DMS 273 (cell line): ENCODE measurements around the gene CACNA1D.

Experiments
- DNase-seq: peaks from one replicate; lab custom pipeline; 2025; ENCODE audit not compliant: unreplicated experiment; lab: John Stamatoyannopoulos, UW

CACNA1D gene

GRCh38 chr3:53740956-53741355 lies 246.5 kb downstream of the CACNA1D start:
- DNase-seq: no peak

DNA sequence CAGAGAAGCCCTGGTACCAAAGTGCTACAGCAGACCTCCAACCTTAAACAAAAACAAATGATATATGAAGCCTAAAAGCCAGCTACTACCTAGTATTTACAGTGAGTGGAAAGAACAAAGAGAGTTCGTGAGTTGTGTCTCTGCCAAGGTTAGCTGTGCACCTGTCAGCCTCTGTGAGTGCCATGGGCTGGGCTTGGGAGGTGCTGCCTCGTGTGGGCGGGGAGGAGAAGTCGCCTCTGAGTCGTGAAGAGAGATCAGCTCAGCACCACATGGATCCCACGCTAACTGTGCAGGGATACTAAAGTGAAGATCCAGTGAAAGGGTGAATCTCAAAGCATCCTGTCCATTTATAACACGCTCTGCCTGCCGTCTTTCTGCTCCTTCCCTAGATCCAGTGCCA lies 249.9 kb downstream of the CACNA1D start:
- DNase-seq: peak; percentile 8

DNA sequence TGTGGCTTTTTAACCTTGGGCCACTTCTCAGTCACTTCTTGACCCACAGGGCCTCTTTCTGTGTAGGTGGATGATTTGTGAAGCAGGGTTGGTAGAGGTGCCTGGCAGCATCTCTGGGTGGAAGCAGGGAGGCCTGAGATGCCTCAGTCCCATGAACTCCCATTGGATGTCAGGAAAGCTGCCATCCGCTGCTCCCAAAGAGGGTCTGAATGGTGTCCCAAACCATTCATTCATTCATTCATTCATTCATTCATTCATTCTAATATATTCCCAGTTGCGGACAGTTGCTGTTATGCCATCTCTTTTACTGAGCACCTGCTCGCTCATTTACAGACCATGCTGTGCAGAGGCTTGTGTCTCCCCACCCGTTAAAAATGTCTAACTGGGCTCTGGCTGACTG lies 253.1 kb downstream of the CACNA1D start:
- no peak for DNase-seq

- DNase-seq: no peak
Observed at GRCh38 chr3:53748512-53749271, 254.3 kb downstream of the CACNA1D start.

DNA sequence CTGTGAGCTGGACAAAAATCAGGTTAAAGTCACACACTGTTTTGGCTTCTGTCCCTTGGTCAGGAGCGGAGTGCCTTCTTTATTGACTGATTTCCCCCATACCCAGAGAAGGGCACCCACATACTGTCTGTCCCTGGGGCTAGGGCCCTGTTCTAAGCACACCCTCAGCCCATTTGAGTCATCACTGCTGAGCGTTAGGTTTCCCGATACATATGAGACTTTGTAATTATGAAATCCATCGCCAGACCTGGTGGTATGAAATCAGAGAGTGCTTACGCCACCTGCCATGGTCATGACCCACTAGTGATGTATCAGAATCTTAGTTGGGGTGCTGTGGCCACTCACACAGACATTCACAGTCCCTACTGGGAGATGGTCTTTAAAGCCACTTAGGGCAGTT lies 255.0 kb downstream of the CACNA1D start:
- no peak for DNase-seq

- DNase-seq: no peak
Observed at GRCh38 chr3:53750253-53751210, 256.1 kb downstream of the CACNA1D start.

GRCh38 chr3:53753518-53754183 lies 259.2 kb downstream of the CACNA1D start:
- no peak for DNase-seq

GRCh38 chr3:53754325-53754724 lies 259.9 kb downstream of the CACNA1D start:
- no peak for DNase-seq

- no peak for DNase-seq
Observed at GRCh38 chr3:53758846-53759245, 264.4 kb downstream of the CACNA1D start.

DNA sequence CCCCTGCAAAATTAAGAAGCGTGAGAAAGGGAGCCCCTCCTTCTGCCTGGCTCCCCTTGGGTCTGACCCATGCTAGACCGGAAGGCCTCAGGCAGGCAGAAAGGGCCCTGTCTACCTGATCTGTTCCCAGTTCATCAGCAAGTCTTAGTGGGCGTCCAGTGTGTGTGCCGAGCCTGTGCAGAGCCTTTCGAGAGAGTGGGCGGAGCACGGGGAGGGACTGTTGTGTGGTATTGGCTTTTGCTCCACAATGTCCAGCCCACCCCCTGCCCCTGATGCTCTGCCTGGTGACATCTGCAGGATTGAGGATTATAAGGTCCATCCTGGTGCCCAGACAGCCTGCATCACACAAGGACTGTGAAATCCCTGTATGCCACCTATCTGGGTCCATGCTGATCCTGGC lies 268.9 kb downstream of the CACNA1D start:
- no peak for DNase-seq

DNA sequence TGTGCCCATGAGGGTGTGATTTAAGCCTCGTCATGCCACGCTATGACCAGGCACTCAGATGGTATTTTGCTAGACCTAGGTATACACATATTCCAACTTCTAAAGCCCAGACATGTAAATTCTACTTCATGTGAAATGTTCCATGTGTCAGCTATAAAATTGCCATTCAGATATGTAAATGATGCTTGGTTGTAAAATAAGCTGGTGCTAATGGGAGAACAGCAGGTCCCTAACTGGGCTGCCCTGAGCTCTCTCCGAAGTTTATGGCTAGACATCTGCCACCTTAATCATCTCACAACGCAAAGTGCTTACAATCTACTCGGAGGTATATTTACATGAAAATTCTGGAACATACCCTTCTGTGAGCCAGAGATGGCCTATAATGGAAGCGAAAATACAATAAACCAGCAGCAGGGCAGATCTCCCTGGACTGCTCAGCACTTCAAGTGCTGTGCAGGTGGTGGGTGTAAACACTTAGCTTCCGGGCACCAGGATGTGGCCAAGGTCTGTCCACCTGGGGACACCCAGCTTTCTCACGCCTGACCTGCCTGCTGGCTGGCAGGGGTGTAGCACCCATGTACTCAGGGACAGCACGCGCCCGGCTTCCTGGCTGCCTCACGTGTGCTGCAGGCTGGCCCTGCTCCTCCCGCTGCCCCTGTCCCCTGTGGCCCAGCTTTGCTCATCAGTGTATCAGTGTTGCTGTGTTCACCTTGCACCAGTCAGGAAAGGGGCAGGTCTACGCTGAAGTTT lies 269.8 kb downstream of the CACNA1D start:
- DNase-seq: peak; percentile 53

- no peak for DNase-seq
Observed at GRCh38 chr3:53765753-53766152, 271.3 kb downstream of the CACNA1D start.

GRCh38 chr3:53766706-53767105 lies 272.3 kb downstream of the CACNA1D start:
- no peak for DNase-seq

- DNase-seq: no peak
Observed at GRCh38 chr3:53768478-53769459, 274.4 kb downstream of the CACNA1D start.

GRCh38 chr3:53772562-53772961 lies 278.2 kb downstream of the CACNA1D start:
- DNase-seq: no peak

- no peak for DNase-seq
Observed at GRCh38 chr3:53773021-53773436, 278.6 kb downstream of the CACNA1D start.

DNA sequence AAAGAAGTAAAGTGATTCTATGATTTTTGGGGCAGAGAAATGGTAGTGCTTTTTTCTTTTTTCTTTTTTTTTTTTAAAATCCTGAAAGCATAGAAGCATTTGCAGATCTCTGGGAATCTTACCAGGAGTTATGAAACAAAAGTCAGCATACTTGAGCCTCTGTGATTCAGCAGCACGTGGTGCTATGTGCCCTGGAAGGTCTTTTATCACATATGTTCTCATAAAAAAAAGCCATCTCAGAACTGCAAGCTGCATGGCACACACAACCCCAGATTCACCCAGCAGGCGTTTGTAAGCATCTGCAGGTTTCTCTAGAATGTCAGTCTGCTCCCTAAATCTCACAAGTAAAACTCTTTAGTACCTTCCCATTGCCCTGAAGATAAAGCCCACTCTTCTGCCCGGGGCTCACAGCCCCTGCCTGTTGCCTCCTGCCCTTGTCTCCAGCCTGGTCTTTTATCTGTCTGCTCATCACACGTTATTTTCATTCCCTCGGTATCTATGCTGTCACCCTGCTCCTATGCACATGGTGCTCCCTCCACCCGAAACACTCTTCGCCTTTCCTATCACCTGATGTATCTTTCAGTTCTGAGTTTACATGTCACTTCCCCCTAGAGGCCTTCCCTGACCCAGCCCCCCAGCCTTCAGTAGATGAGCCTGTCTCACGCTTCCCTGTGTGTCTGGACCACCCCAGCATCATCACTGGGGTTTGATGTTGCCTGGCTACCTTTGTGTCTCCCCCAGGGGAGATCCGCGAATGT lies 279.4 kb downstream of the CACNA1D start:
- no peak for DNase-seq

DNA sequence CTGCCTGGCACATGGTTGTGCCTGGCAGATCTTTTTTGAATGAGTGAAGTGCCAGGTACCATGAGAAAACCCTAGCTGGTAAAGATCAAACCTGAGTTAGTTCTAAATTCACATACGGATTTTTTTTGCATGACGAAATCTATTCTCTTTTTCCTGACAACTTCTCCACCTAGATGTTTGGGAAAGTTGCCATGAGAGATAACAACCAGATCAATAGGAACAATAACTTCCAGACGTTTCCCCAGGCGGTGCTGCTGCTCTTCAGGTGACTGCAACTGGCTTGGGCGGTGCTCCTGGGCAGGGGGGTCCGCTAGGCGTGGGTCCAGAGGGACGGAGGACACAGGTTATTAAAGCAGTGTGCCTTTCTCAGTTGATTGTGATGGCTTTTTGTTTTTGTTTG lies 280.0 kb downstream of the CACNA1D start:
- DNase-seq: no peak

GRCh38 chr3:53775018-53775417 lies 280.6 kb downstream of the CACNA1D start:
- DNase-seq: no peak
